SK-N-SH (cell line): ENCODE measurements around the gene IGFALS. TPM values are rescaled to one million over a fixed set of nuclear protein-coding genes. Genes with fewer than 3 reads are reported as not detected.

Experiments used
- CTCF ChIA-PET: fragments of 300-600, 350-600 bp; formaldehyde crosslinking; extraction: SDS; loops from one replicate; lab custom pipeline; 2021; lab: Yijun Ruan, JAX
- POLR2A ChIA-PET: fragments of 350-600 bp; sonication (Branson Sonifier 250); formaldehyde crosslinking; extraction: SDS; loops from one replicate; lab custom pipeline; 2020; ENCODE audit warnings: antibody characterized with exemption, inconsistent platforms; lab: Yijun Ruan, JAX
- DNase-seq: peaks from one replicate; pipeline ENCODE4 v3.0.0; 2012
- H2AFZ ChIP-seq: fragments of 200-600 bp; sonication (generic); 2 replicates; pipeline ENCODE4 v1.8.1; 2016; ENCODE audit warnings: antibody characterized with exemption, mild to moderate bottlenecking, low read depth
- H3F3A ChIP-seq: fragments of 200-600 bp; sonication (generic); replicated peaks from 2 replicates; pipeline ENCODE3; 2016; ENCODE audit warnings: antibody characterized with exemption, mild to moderate bottlenecking; ENCODE audit not compliant: insufficient read depth
- H3K27ac ChIP-seq, 2 experiments: fragments of 200-500 bp in 1 of 2; fragments of 200-600 bp in 1 of 2; sonication (Bioruptor generic) in 1 of 2; sonication (generic), shearing (Covaris generic) in 1 of 2; 2 replicates each; pipeline versions ENCODE4 v1.5.1 to v1.6.1; 2014 to 2016; ENCODE audit warnings: low read depth in 2 of 2, inconsistent platforms in 1 of 2, low read length in 1 of 2, mild to moderate bottlenecking in 1 of 2, mixed read lengths in 1 of 2
- H3K27me3 ChIP-seq: fragments of 200-600 bp; sonication (generic), shearing (Covaris generic); 2 replicates; pipeline ENCODE4 v1.6.1; 2016; ENCODE audit warnings: mixed run types; ENCODE audit not compliant: insufficient read depth
- H3K36me3 ChIP-seq, 2 experiments: fragments of 200-500 bp in 1 of 2; fragments of 200-600 bp in 1 of 2; sonication (Bioruptor generic) in 1 of 2; sonication (generic) in 1 of 2; replicated peaks in 1 of 2; 2 replicates each; pipeline versions ENCODE3 to v1.5.1; 2014 to 2016; ENCODE audit warnings: low read length in 1 of 2, mild to moderate bottlenecking in 1 of 2; ENCODE audit not compliant: insufficient read depth in 2 of 2, control insufficient read depth in 1 of 2
- H3K4me1 ChIP-seq, 2 experiments: fragments of 200-500 bp in 1 of 2; fragments of 200-600 bp in 1 of 2; sonication (Bioruptor generic) in 1 of 2; sonication (generic), shearing (Covaris generic) in 1 of 2; 2 replicates each; pipeline versions ENCODE4 v1.5.1 to v1.6.1; 2014 to 2016; ENCODE audit warnings: low read depth in 1 of 2, low read length in 1 of 2, mixed run types in 1 of 2; ENCODE audit not compliant: insufficient read depth in 2 of 2, control insufficient read depth in 1 of 2
- H3K4me2 ChIP-seq: fragments of 200-600 bp; sonication (generic), shearing (Covaris generic); 2 replicates; pipeline ENCODE4 v1.6.1; 2017; ENCODE audit warnings: mixed run types
- H3K4me3 ChIP-seq, 2 experiments: fragments of 200-500 bp in 1 of 2; fragments of 200-600 bp in 1 of 2; sonication (Bioruptor generic) in 1 of 2; sonication (generic), shearing (Covaris generic) in 1 of 2; 2 replicates each; pipeline versions ENCODE4 v1.5.1 to v1.8.1; 2014 to 2016; ENCODE audit warnings: low read depth in 2 of 2, inconsistent platforms in 1 of 2, low read length in 1 of 2, mild to moderate bottlenecking in 1 of 2, mixed read lengths in 1 of 2, moderate library complexity in 1 of 2
- H3K79me2 ChIP-seq: fragments of 200-600 bp; sonication (generic); 2 replicates; pipeline ENCODE4 v1.8.1; 2017; ENCODE audit warnings: mild to moderate bottlenecking; ENCODE audit not compliant: insufficient read depth
- H3K9ac ChIP-seq: fragments of 200-600 bp; sonication (generic); 2 replicates; pipeline ENCODE4 v1.6.1; 2017; ENCODE audit warnings: mixed run types
- H3K9me2 ChIP-seq: fragments of 200-600 bp; sonication (generic); 2 replicates; pipeline ENCODE4 v1.6.1; 2017; ENCODE audit warnings: mixed run types
- H3K9me3 ChIP-seq: fragments of 200-600 bp; sonication (generic); 2 replicates; pipeline ENCODE4 v1.6.1; 2017; ENCODE audit warnings: mixed run types, mild to moderate bottlenecking, moderate library complexity
- H4K20me1 ChIP-seq: fragments of 200-600 bp; sonication (generic); 2 replicates; pipeline ENCODE4 v1.6.1; 2017; ENCODE audit warnings: mild to moderate bottlenecking, mixed run types; ENCODE audit not compliant: insufficient read depth
- CTCF ChIP-seq: fragments of 200-600 bp; sonication (generic); IDR thresholded peaks from 2 replicates; pipeline ENCODE4 v1.6.1; 2017; ENCODE audit warnings: antibody characterized with exemption, mild to moderate bottlenecking, moderate library complexity
- ELF1 ChIP-seq: IDR thresholded peaks from 2 replicates; pipeline ENCODE4 v1.4.0; 2012
- EZH2phosphoT487 ChIP-seq: fragments of 200-600 bp; sonication (generic); IDR thresholded peaks from 2 replicates; pipeline ENCODE4 v1.6.1; 2017; ENCODE audit warnings: low read depth, mixed run types, mild to moderate bottlenecking, antibody characterized with exemption, moderate library complexity, borderline replicate concordance
- FOXM1 ChIP-seq: IDR thresholded peaks from 2 replicates; pipeline ENCODE4 v1.4.0; 2012; ENCODE audit warnings: low read depth, mild to moderate bottlenecking
- GABPA ChIP-seq: IDR thresholded peaks from 2 replicates; pipeline ENCODE4 v1.4.0; 2012; ENCODE audit warnings: low read depth, mild to moderate bottlenecking
- GATA2 ChIP-seq: sonication (generic); formaldehyde crosslinking; IDR thresholded peaks from 2 replicates; pipeline ENCODE4 v1.5.0; 2020; ENCODE audit warnings: mild to moderate bottlenecking, missing genetic modification reagents
- IRF3 ChIP-seq: fragments of 150-350 bp; IDR thresholded peaks from 2 replicates; pipeline ENCODE4 v1.6.1; 2016; ENCODE audit warnings: mild to moderate bottlenecking, low read depth, low read length
- JUND ChIP-seq: IDR thresholded peaks from 2 replicates; pipeline ENCODE4 v1.4.0; 2012
- MEF2A ChIP-seq: IDR thresholded peaks from 2 replicates; pipeline ENCODE4 v1.4.0; 2012; ENCODE audit warnings: low read depth, borderline replicate concordance
- PBX3 ChIP-seq: IDR thresholded peaks from 2 replicates; pipeline ENCODE4; 2012
- RAD21 ChIP-seq: IDR thresholded peaks from 2 replicates; pipeline ENCODE4 v1.6.1; 2012; ENCODE audit warnings: mild to moderate bottlenecking, low read length
- RCOR1 ChIP-seq: fragments of 150-350 bp; IDR thresholded peaks from 2 replicates; pipeline ENCODE4 v1.6.1; 2017; ENCODE audit warnings: antibody characterized with exemption, low read length
- REST ChIP-seq: IDR thresholded peaks from 2 replicates; pipeline ENCODE4 v1.6.1; 2012; ENCODE audit warnings: mild to moderate bottlenecking, low read depth, low read length, moderate library complexity
- RFX5 ChIP-seq: IDR thresholded peaks from 2 replicates; pipeline ENCODE4 v1.6.1; 2012; ENCODE audit warnings: mild to moderate bottlenecking, improper control_type of control experiment, low read length
- SIN3A ChIP-seq: IDR thresholded peaks from 2 replicates; pipeline ENCODE4 v1.6.1; 2012; ENCODE audit warnings: low read depth, mild to moderate bottlenecking, low read length, moderate library complexity, borderline replicate concordance
- SMC3 ChIP-seq: IDR thresholded peaks from 2 replicates; pipeline ENCODE4 v1.6.1; 2012; ENCODE audit warnings: low read depth, low read length, improper control_type of control experiment
- TAF1 ChIP-seq: IDR thresholded peaks from 2 replicates; pipeline ENCODE4 v1.6.1; 2012; ENCODE audit warnings: low read depth, mild to moderate bottlenecking, low read length, moderate library complexity, borderline replicate concordance
- TCF12 ChIP-seq: IDR thresholded peaks from 2 replicates; pipeline ENCODE4 v1.4.0; 2012
- USF2 ChIP-seq: fragments of 150-350 bp; IDR thresholded peaks from 2 replicates; pipeline ENCODE4 v1.6.1; 2017; ENCODE audit warnings: antibody characterized with exemption, low read length, low read depth, borderline replicate concordance
- YY1 ChIP-seq: IDR thresholded peaks from 2 replicates; pipeline ENCODE4 v1.4.0; 2012; ENCODE audit warnings: low read depth, mild to moderate bottlenecking
- WGBS: methylation state at CpG from one replicate; pipeline ENCODE4 v1.1.6; 2017; ENCODE audit warnings: low lambda C conversion rate; 5-methylcytosine and 5-hydroxymethylcytosine counted together
- polyA plus RNA-seq, 3 experiments: library from polyadenylated mRNA; depleted of rRNA; stranded (reverse); fragments of >200 nt; gene quantifications; 2 replicates each; pipeline ENCODE4 v1.2.3, GENCODE V29; 2012

The IGFALS gene
- polyA plus RNA-seq, 1 of the 3 experiments (the other 2 are of a cell fraction) = 0.02 TPM

GRCh38 chr16:1759511-1759910 lies 34.0 kb downstream of the IGFALS start:
- Histone ChIP-seq H2AFZ (no peak overlapping the region), H3K9ac (no peak overlapping the region), H4K20me1 (no peaks in the 10 kb centered on the region), H3K27me3 (no peaks in the 10 kb centered on the region), H3K27ac (no peak overlapping the region), H3K79me2 (no peaks in the 10 kb centered on the region; the same call in 1 of the 2 replicates), H3F3A (no peaks in the 10 kb centered on the region), H3K4me1 (no peaks in the 10 kb centered on the region), H3K9me2 (no peaks in the 10 kb centered on the region), H3K36me3 (peaks cover 0 to 46% of the 10 kb centered on the region in 2 experiments), H3K9me3 (no peaks in the 10 kb centered on the region), H3K4me2 (no peak overlapping the region), H3K4me3 (no peak overlapping the region)
- TF ChIP-seq GATA2 = no peak
- TF ChIP-seq MEF2A = no peak
- no peak for TF ChIP-seq RAD21
- TF ChIP-seq YY1 = no peak
- no peak for TF ChIP-seq JUND
- no peak for TF ChIP-seq FOXM1
- TF ChIP-seq GABPA = no peak
- TF ChIP-seq SMC3 = no peak
- TF ChIP-seq RCOR1 = no peak
- TF ChIP-seq PBX3 = no peak
- no peak for TF ChIP-seq ELF1
- no peak for TF ChIP-seq IRF3
- no peak for TF ChIP-seq RFX5
- TF ChIP-seq TCF12 = no peak
- TF ChIP-seq EZH2phosphoT487 = no peak
- POLR2A ChIA-PET = no interaction called here
- DNase-seq = no peak
- CTCF ChIA-PET = no interaction called here
- 97% methylated on average over 10 of the region's 21 CpGs for WGBS

GRCh38 chr16:1758923-1759322 lies 34.6 kb downstream of the IGFALS start:
- DNase-seq = no peak
- no peak overlapping the region for H2AFZ ChIP-seq
- CTCF ChIA-PET = no interaction called here
- WGBS = 92% methylated on average over 16 of the region's 18 CpGs
- H3K9me2 ChIP-seq = no peaks in the 10 kb centered on the region
- no peak overlapping the region for H3K4me3 ChIP-seq
- H3F3A ChIP-seq = no peaks in the 10 kb centered on the region
- POLR2A ChIA-PET = no interaction called here
- no peak overlapping the region for H3K4me2 ChIP-seq
- H3K27ac ChIP-seq = no peak overlapping the region
- no peaks in the 10 kb centered on the region for H3K27me3 ChIP-seq
- no peaks in the 10 kb centered on the region for H4K20me1 ChIP-seq
- no peaks in the 10 kb centered on the region for H3K4me1 ChIP-seq
- H3K9ac ChIP-seq = no peak overlapping the region
- H3K9me3 ChIP-seq = no peaks in the 10 kb centered on the region
- no peaks in the 10 kb centered on the region; the same call in 1 of the 2 replicates for H3K79me2 ChIP-seq
- H3K36me3 ChIP-seq = peaks cover 0 to 41% of the 10 kb centered on the region in 2 experiments
- TF ChIP-seq CTCF = no peak
- TF ChIP-seq SMC3 = no peak
- no peak for TF ChIP-seq TAF1
- no peak for TF ChIP-seq IRF3
- TF ChIP-seq SIN3A = no peak
- no peak for TF ChIP-seq REST
- TF ChIP-seq USF2 = no peak
